ENCODE measurements around the gene MGAT1.
"Not testable (repeated sequence)": the region's sequence is repeated elsewhere in the genome, so short reads cannot be mapped to it uniquely, and the experiment has no call there.

MGAT1 gene

GRCh38 chr5:180775624-180776023, 27.0 kb downstream of the MGAT1 start:
- TF ChIP-seq, protein P1, sequence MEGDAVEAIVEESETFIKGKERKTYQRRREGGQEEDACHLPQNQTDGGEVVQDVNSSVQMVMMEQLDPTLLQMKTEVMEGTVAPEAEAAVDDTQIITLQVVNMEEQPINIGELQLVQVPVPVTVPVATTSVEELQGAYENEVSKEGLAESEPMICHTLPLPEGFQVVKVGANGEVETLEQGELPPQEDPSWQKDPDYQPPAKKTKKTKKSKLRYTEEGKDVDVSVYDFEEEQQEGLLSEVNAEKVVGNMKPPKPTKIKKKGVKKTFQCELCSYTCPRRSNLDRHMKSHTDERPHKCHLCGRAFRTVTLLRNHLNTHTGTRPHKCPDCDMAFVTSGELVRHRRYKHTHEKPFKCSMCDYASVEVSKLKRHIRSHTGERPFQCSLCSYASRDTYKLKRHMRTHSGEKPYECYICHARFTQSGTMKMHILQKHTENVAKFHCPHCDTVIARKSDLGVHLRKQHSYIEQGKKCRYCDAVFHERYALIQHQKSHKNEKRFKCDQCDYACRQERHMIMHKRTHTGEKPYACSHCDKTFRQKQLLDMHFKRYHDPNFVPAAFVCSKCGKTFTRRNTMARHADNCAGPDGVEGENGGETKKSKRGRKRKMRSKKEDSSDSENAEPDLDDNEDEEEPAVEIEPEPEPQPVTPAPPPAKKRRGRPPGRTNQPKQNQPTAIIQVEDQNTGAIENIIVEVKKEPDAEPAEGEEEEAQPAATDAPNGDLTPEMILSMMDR (IDR thresholded peaks at IDR 0.05; ENCODE audit: control insufficient read depth, extremely low read depth, insufficient read depth), result no peak
- DNase-seq (ENCODE audit: low read depth), result no peak
- H3K4me3 ChIP-seq (ENCODE audit: low read depth, low read length), result no peak overlapping the region

DNA sequence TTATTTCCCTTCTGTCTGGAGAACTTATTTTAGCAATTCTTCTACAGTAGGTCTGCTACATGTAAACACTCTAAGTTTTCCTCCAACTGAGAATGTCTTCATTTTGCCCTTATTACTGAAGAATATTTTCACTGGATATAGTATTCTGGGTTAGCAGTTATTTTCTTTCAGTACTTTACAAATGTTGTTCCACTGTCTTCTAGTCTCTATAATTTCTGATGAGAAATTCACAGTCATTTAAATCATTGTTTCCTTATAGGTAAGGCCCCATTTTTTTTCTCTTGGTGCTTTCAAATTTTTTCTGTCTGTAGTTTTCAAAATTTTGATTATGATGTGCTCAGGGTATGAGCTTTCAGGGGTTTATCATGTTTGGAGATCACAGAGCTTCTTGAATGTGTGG, 30.8 kb downstream of the MGAT1 start:
- no peak overlapping the region for H3K4me3 ChIP-seq (ENCODE audit: low read depth, low read length)
- DNase-seq (ENCODE audit: low read depth), result no peak
- TF ChIP-seq, protein P1 (IDR thresholded peaks at IDR 0.05; ENCODE audit: control insufficient read depth, extremely low read depth, insufficient read depth), result no peak

DNA sequence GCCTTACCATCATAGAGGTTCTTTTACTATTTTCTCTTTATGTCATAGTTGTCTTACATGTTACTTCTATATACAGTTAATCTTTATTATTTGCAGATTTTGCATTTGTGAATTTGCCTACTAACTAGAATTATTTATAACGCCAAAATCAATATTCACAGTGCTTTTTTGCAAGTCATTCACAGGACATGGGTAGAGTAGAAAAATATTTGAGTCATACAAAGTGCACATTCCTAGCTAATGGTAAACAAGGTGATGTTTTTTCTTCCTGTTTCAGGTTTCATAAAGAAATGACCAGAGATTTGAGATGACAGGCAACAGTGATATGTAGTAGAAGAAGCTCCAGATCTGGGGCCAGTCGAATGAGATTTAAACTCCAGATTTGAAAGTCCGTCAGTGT, 32.8 kb downstream of the MGAT1 start:
- DNase-seq (ENCODE audit: low read depth), result no peak
- TF ChIP-seq, protein P1 (IDR thresholded peaks at IDR 0.05; ENCODE audit: control insufficient read depth, extremely low read depth, insufficient read depth), result no peak

DNA sequence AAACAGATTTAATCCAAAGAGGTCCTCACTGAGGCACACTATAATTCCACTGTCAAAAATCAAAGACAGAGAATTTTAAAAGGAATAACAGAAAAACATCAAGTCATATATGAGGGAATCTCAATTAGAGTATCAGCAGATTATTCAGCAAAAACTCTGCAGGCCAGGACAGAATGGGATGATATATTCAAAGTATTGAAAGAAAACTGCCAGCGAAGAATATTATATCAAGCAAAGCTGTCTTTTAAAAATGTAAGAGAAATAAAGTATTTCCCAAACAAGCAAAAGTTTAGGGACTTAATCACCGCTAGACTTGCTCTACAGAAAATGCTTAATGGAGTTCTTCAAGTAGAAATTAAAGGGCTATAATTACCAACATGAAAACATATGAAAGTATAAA, 47.0 kb downstream of the MGAT1 start:
- TF ChIP-seq, protein P1 (IDR thresholded peaks at IDR 0.05; ENCODE audit: control insufficient read depth, extremely low read depth, insufficient read depth), result no peak
- H3K4me3 ChIP-seq (ENCODE audit: low read depth, low read length), result no peak overlapping the region
- no peak for DNase-seq (ENCODE audit: low read depth)

More for the DNA sequence above, 32.8 kb downstream of the MGAT1 start:
- H3K4me3 ChIP-seq (ENCODE audit: low read depth, low read length), result no peak overlapping the region

DNA sequence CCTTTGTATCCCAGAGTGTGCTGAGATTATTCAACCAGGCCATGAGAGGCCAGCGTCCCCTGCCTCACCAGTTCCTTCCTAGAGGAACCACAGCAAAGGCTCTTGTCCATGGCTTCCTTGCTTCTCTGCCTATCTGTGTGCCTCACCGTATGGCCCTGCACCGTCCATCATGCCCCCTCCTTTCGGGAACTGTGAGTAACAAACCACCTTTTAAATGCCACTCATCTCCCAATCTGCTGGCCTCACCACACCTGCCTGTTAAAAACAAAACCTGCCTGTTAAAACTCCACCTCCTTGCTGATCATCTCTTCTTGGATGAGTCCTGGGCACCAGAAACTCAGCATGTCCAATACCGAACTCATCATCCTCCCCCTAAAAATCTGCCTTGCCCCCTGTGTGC, 58.4 kb downstream of the MGAT1 start:
- TF ChIP-seq, protein P1 (IDR thresholded peaks at IDR 0.05; ENCODE audit: control insufficient read depth, extremely low read depth, insufficient read depth), result no peak
- no peak overlapping the region for H3K4me3 ChIP-seq (ENCODE audit: low read depth, low read length)
- DNase-seq (ENCODE audit: low read depth), result no peak

GRCh38 chr5:180742727-180743126, 59.9 kb downstream of the MGAT1 start:
- TF ChIP-seq, protein P1 (IDR thresholded peaks at IDR 0.05; ENCODE audit: control insufficient read depth, extremely low read depth, insufficient read depth), result no peak
- no peak overlapping the region for H3K4me3 ChIP-seq (ENCODE audit: low read depth, low read length)
- DNase-seq (ENCODE audit: low read depth), result no peak

DNA sequence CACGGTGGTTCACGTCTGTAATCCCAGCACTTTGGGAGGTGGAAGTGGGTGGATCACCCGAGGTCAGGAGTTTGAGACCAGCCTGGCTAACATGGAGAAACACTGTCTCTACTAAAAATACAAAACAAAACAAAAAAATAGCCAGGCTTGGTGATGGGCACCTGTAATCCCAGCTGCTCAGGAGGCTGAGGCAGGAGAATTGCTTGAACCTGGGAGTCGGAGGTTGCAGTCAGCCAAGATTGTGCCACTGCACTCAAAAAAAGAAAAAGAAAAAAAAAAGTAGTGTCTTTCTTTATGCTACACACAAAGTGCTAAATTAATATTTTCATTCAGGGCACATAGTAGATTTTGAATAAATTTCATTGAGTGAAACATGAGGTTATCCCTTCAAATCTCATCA, 61.7 kb downstream of the MGAT1 start:
- not testable (repeated sequence) for DNase-seq (ENCODE audit: low read depth)

More for the DNA sequence above, 61.7 kb downstream of the MGAT1 start:
- not testable (repeated sequence) for H3K4me3 ChIP-seq (ENCODE audit: low read depth, low read length)

Data from LNCaP clone FGC (cell line).